ENCODE measurements around the gene PAQR4. TPM values are rescaled to one million over a fixed set of nuclear protein-coding genes. Genes with fewer than 3 reads are reported as not detected.

Gene PAQR4
- total and polyA plus RNA-seq, 10 of the 15 experiments (the other 5 are each of a cell fraction or from before 2014, with no cell fraction given) = 0.39 to 31.8 (median 13.5) TPM

DNA sequence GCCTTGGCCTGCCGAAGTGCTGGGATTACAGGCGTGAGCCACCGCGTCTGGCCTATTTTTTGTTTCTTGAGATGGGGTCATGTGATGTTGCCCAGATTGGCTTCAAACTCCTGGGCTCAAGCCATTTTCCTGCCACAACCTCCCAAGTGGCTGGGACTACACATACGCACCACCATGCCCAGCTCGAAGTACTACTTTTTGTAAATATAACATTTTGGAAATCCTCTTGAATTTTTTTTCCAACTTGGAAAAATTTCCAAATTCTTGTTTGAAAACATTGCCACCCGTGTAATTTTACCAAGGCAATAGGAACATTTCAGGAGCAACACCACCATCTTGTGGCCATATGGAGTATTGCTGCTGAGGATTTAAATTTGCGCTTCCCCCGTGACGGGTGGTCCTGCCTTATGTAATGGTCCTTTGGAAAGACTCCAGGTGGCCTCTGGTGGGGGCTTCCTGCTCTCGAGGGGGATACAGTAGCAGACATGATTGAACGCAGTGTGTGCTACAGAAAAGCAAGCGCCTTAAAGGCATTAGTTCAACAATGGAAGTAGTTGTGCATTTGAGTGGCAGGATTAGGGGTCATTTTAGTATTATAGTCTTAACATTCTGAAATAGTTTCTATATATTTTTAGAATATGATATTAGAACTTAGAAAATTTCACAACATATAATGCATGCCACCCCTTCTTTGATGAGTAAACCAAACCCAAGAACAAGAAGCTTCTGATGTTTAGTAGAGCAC lies 49.5 kb upstream of the PAQR4 start (continued):
- TF ChIP-seq, protein P1, sequence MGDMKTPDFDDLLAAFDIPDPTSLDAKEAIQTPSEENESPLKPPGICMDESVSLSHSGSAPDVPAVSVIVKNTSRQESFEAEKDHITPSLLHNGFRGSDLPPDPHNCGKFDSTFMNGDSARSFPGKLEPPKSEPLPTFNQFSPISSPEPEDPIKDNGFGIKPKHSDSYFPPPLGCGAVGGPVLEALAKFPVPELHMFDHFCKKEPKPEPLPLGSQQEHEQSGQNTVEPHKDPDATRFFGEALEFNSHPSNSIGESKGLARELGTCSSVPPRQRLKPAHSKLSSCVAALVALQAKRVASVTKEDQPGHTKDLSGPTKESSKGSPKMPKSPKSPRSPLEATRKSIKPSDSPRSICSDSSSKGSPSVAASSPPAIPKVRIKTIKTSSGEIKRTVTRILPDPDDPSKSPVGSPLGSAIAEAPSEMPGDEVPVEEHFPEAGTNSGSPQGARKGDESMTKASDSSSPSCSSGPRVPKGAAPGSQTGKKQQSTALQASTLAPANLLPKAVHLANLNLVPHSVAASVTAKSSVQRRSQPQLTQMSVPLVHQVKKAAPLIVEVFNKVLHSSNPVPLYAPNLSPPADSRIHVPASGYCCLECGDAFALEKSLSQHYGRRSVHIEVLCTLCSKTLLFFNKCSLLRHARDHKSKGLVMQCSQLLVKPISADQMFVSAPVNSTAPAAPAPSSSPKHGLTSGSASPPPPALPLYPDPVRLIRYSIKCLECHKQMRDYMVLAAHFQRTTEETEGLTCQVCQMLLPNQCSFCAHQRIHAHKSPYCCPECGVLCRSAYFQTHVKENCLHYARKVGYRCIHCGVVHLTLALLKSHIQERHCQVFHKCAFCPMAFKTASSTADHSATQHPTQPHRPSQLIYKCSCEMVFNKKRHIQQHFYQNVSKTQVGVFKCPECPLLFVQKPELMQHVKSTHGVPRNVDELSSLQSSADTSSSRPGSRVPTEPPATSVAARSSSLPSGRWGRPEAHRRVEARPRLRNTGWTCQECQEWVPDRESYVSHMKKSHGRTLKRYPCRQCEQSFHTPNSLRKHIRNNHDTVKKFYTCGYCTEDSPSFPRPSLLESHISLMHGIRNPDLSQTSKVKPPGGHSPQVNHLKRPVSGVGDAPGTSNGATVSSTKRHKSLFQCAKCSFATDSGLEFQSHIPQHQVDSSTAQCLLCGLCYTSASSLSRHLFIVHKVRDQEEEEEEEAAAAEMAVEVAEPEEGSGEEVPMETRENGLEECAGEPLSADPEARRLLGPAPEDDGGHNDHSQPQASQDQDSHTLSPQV (IDR thresholded peaks at IDR 0.05) = no peak
- TF ChIP-seq SMC3 (IDR thresholded peaks at IDR 0.05; ENCODE audit: borderline replicate concordance, low read length) (peak; percentile 56; the same call in 1 of the 2 replicates), RAD21 (IDR thresholded peaks at IDR 0.05; ENCODE audit: insufficient read depth, low read depth, low read length) (peak; percentile 78), ZNF207 (IDR thresholded peaks at IDR 0.05; ENCODE audit: borderline replicate concordance) (no peak), IKZF2 (IDR thresholded peaks at IDR 0.05) (peak in 1 of 2 experiments; percentile 28; a peak in 1 of 4 replicates), RAD51 (IDR thresholded peaks at IDR 0.05) (peak; percentile 55)

DNA sequence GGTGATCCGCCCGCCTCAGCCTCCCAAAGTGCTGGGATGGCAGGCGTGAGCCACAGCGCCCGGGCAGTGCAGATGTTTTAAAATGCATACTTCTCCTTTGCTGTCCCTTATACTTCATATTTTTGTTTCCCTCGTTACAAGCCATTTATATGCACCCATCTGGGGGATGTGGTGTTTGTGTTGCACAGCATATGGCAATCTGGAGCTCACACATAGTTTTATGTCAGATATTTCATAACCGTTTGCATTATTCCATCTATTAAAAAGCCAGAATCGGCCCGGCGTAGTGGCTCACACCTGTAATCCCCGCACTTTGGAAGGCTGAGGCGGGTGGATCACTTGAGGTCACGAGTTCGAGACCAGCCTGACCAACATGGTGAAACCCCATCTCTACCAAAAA lies 45.7 kb upstream of the PAQR4 start:
- BruUV-seq (replicated peaks) = no TSS peak
- H3K79me2 ChIP-seq (ENCODE audit: control insufficient read depth, insufficient read depth, low read length) = no peaks in the 10 kb centered on the region
- POLR2A ChIA-PET = no interaction called here
- WGBS (ENCODE audit: insufficient coverage, insufficient replicate concordance, low lambda C conversion rate, missing lambda C conversion rate) = 93% methylated on average over 14 of the region's 14 CpGs
- no peaks in the 10 kb centered on the region for H3K27me3 ChIP-seq (replicated peaks in 1 of 2; ENCODE audit: control insufficient read depth in 2 of 2, insufficient read depth in 2 of 2, low read length in 1 of 2)
- no peaks in the 10 kb centered on the region for H3K9me3 ChIP-seq (replicated peaks; ENCODE audit: control insufficient read depth, insufficient read depth, low read length)
- intact Hi-C loops (cut with micrococcal nuclease; ENCODE audit: unreplicated experiment) = no loop called here
- H3K4me1 ChIP-seq (ENCODE audit: control insufficient read depth, insufficient read depth, low read length) = no peaks in the 10 kb centered on the region
- SMC1A ChIA-PET (ENCODE audit: uncharacterized antibody, unreplicated experiment) = interaction anchor here (1.0 to 1.6 kb wide), 3 partner anchors 16 to 55 kb away, joined by 3 to 4 read pairs (median 3); partner anchors contain the start of gene FLYWCH2
- CTCF ChIA-PET = interaction anchor here (0.7 to 1.8 kb wide), 4 partner anchors 7 to 85 kb away, joined by 3 to 5 read pairs (median 4); no protein-coding TSS in a partner anchor
- H3K4me3 ChIP-seq = no peak overlapping the region
- H4K20me1 ChIP-seq (ENCODE audit: control insufficient read depth, insufficient read depth) = no peaks in the 10 kb centered on the region
- H3K36me3 ChIP-seq (ENCODE audit: control insufficient read depth in 2 of 2, insufficient read depth in 2 of 2, low read length in 1 of 2) = peaks cover 0 to 1% of the 10 kb centered on the region in 2 experiments; a peak in 2 of 4 replicates
- RAD21 ChIA-PET (ENCODE audit: unreplicated experiment) = interaction anchor here (0.7 to 1.0 kb wide), 3 partner anchors 14 to 55 kb away, joined by 3 read pairs; no protein-coding TSS in a partner anchor
- TF ChIP-seq RAD21 (IDR thresholded peaks at IDR 0.05; ENCODE audit: insufficient read depth, low read depth, low read length) (no peak), FOXM1 (IDR thresholded peaks at IDR 0.05; ENCODE audit: low read depth, low read length) (no peak), PML (IDR thresholded peaks at IDR 0.05; ENCODE audit: low read length) (no peak), EGR1 (IDR thresholded peaks at IDR 0.05; ENCODE audit: borderline replicate concordance in 1 of 2, low read depth in 2 of 2, low read length in 2 of 2) (no peak), SREBF2 (IDR thresholded peaks at IDR 0.05; ENCODE audit: low read length) (no peak), MYB (IDR thresholded peaks at IDR 0.05; ENCODE audit: borderline replicate concordance, low read depth, low read length) (no peak), ASH2L (IDR thresholded peaks at IDR 0.05; ENCODE audit: borderline replicate concordance, low read depth) (no peak), RELA (IDR thresholded peaks at IDR 0.05; ENCODE audit: borderline replicate concordance, partially characterized antibody) (no peak), CREM (IDR thresholded peaks at IDR 0.05; ENCODE audit: low read depth) (no peak)
- no peak overlapping the region for H3K27ac ChIP-seq (ENCODE audit: control insufficient read depth, insufficient read depth)
- DNase-seq (ENCODE audit: low read depth, low spot score) (no peak), ATAC-seq (no peak), FAIRE-seq (no peak)
- no peak overlapping the region for H2AFZ ChIP-seq (ENCODE audit: control insufficient read depth, low read depth, low read length)
- H3K4me2 ChIP-seq (ENCODE audit: control insufficient read depth, insufficient read depth) = no peak overlapping the region
- in situ Hi-C loops (cut with MboI) = no loop called here
- no peak overlapping the region for H3K9ac ChIP-seq (ENCODE audit: control insufficient read depth, insufficient read depth, low read length)
